Trophoblast cell (in vitro differentiated cells and primary cell): Measurements from ENCODE around the gene C3AR1.
"Not testable (repeated sequence)": the region's sequence is repeated elsewhere in the genome, so short reads cannot be mapped to it uniquely, and the experiment has no call there.

Experiments used
- DNase-seq, 2 donors: peaks; one replicate each; pipeline ENCODE4 v3.0.0-alpha.2; 2016
- H2AFZ ChIP-seq: 2 replicates; pipeline ENCODE4 v1.6.1; 2013; ENCODE audit warnings: low read length, moderate library complexity, mild to moderate bottlenecking; ENCODE audit not compliant: insufficient read depth, poor library complexity
- H2AK5ac ChIP-seq: 2 replicates; pipeline ENCODE4 v1.6.1; 2013; ENCODE audit warnings: mild to moderate bottlenecking, low read length
- H2BK120ac ChIP-seq: 2 replicates; pipeline ENCODE4 v1.6.1; 2013; ENCODE audit warnings: low read length, mild to moderate bottlenecking, moderate library complexity; ENCODE audit not compliant: insufficient read depth, poor library complexity
- H2BK12ac ChIP-seq: 2 replicates; pipeline ENCODE4 v1.6.1; 2013; ENCODE audit warnings: mild to moderate bottlenecking, low read length, moderate library complexity
- H2BK5ac ChIP-seq: 2 replicates; pipeline ENCODE4 v1.6.1; 2013; ENCODE audit warnings: low read length, low read depth, moderate library complexity, mild to moderate bottlenecking; ENCODE audit not compliant: poor library complexity
- H3K14ac ChIP-seq: 2 replicates; pipeline ENCODE4 v1.6.1; 2013; ENCODE audit warnings: mild to moderate bottlenecking, low read length
- H3K18ac ChIP-seq: 2 replicates; pipeline ENCODE4 v1.6.1; 2013; ENCODE audit warnings: mild to moderate bottlenecking, low read length
- H3K23ac ChIP-seq: 2 replicates; pipeline ENCODE4 v1.6.1; 2013; ENCODE audit warnings: low read length
- H3K27ac ChIP-seq: 2 replicates; pipeline ENCODE4 v1.5.1; 2013; ENCODE audit warnings: low read depth, mild to moderate bottlenecking, inconsistent platforms, low read length, moderate library complexity
- H3K27me3 ChIP-seq: 2 replicates; pipeline ENCODE4 v1.6.1; 2013; ENCODE audit warnings: inconsistent platforms, mild to moderate bottlenecking, low read length, moderate library complexity; ENCODE audit not compliant: insufficient read depth
- H3K36me3 ChIP-seq, 2 experiments: 1 replicate in 1 of 2; 2 replicates in 1 of 2; pipeline ENCODE4 v1.6.1; 2013; ENCODE audit warnings: low read length in 2 of 2, mild to moderate bottlenecking in 2 of 2, moderate library complexity in 1 of 2; ENCODE audit not compliant: insufficient read depth in 2 of 2, control insufficient read depth in 1 of 2
- H3K4ac ChIP-seq: 2 replicates; pipeline ENCODE4 v1.6.1; 2013; ENCODE audit warnings: low read depth, mild to moderate bottlenecking, low read length, moderate library complexity
- H3K4me1 ChIP-seq, 2 experiments: 1 replicate in 1 of 2; 2 replicates in 1 of 2; pipeline ENCODE4 v1.6.1; 2013; ENCODE audit warnings: low read length in 2 of 2, mild to moderate bottlenecking in 2 of 2, moderate library complexity in 1 of 2; ENCODE audit not compliant: insufficient read depth in 2 of 2, control insufficient read depth in 1 of 2
- H3K4me2 ChIP-seq: 2 replicates; pipeline ENCODE4 v1.6.1; 2013; ENCODE audit warnings: inconsistent platforms, mild to moderate bottlenecking, low read length, moderate library complexity
- H3K4me3 ChIP-seq: 2 replicates; pipeline ENCODE4 v1.5.1; 2013; ENCODE audit warnings: mild to moderate bottlenecking, low read depth, low read length, inconsistent platforms
- H3K79me1 ChIP-seq: one replicate; pipeline ENCODE4 v1.6.1; 2013; ENCODE audit warnings: low read length
- H3K79me2 ChIP-seq: 2 replicates; pipeline ENCODE4 v1.6.1; 2013; ENCODE audit warnings: low read length, mild to moderate bottlenecking; ENCODE audit not compliant: control insufficient read depth, insufficient read depth, poor library complexity
- H3K9ac ChIP-seq: 2 replicates; pipeline ENCODE4 v1.6.1; 2013; ENCODE audit warnings: mild to moderate bottlenecking, low read length
- H3K9me3 ChIP-seq: 2 replicates; pipeline ENCODE4 v1.6.1; 2013; ENCODE audit warnings: low read depth, mild to moderate bottlenecking, control low read depth, inconsistent platforms, low read length; ENCODE audit not compliant: insufficient read depth
- H4K12ac ChIP-seq: 2 replicates; pipeline ENCODE4 v1.6.1; 2013; ENCODE audit warnings: low read depth, mild to moderate bottlenecking, low read length, moderate library complexity
- H4K8ac ChIP-seq: 2 replicates; pipeline ENCODE4 v1.6.1; 2013; ENCODE audit warnings: low read depth, mild to moderate bottlenecking, low read length, moderate library complexity
- H4K91ac ChIP-seq: one replicate; pipeline ENCODE4 v1.6.1; 2013; ENCODE audit warnings: low read depth, mild to moderate bottlenecking, low read length, moderate library complexity
- WGBS: extraction: QIAGEN DNeasy Blood & Tissue Kit; methylation state at CpG from one replicate; pipeline ENCODE4 v1.1.7; 2013; ENCODE audit warnings: missing lambda C conversion rate; ENCODE audit not compliant: insufficient read length, insufficient coverage; ENCODE audit errors: extremely low coverage; 5-methylcytosine and 5-hydroxymethylcytosine counted together

The C3AR1 gene

GRCh38 chr12:8031017-8031416, 35.1 kb downstream of the C3AR1 start:
- not testable (repeated sequence) for H4K91ac ChIP-seq, H2AFZ ChIP-seq, H3K9me3 ChIP-seq, H3K14ac ChIP-seq, H4K8ac ChIP-seq, H3K4ac ChIP-seq, H3K4me3 ChIP-seq, DNase-seq, H3K9ac ChIP-seq, H3K23ac ChIP-seq, H3K18ac ChIP-seq, H3K36me3 ChIP-seq, H2BK5ac ChIP-seq, H2BK12ac ChIP-seq, H3K4me2 ChIP-seq, H4K12ac ChIP-seq, H3K27ac ChIP-seq, H2BK120ac ChIP-seq, H3K27me3 ChIP-seq, H2AK5ac ChIP-seq
- Histone ChIP-seq H3K79me2 (peaks cover 10% of the 10 kb centered on the region), H3K79me1 (peaks cover 19% of the 10 kb centered on the region), H3K4me1 (peaks cover 12 to 25% of the 10 kb centered on the region in 2 experiments)
- WGBS, result no CpG with 5 or more reads among the region's 23 CpGs

DNA sequence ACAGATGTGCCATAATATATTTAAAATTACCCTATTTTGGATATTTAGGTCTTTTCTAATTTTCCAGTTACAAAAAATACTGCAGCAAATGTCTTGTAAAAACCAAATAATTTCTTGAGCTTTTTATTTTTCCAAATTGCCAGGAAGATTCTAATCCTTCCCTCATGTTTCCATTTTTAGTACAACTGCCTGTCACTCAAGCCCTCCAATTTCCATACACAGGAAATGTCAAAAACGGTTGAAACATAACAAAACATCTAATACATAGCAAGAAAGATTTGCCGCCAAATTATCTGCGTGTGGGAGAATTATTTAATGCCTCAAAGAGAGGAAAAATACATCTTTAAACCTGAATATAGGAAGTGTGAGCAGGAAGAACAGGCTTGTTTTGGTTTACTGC, 36.0 kb downstream of the C3AR1 start:
- Histone ChIP-seq H3K36me3 (no peaks in the 10 kb centered on the region), H2BK120ac (no peak overlapping the region), H3K4ac (no peak overlapping the region), H4K8ac (no peak overlapping the region), H3K27ac (no peak overlapping the region), H3K18ac (no peak overlapping the region), H4K12ac (no peak overlapping the region), H3K27me3 (no peaks in the 10 kb centered on the region), H3K4me1 (peaks cover 10 to 21% of the 10 kb centered on the region in 2 experiments), H2AFZ (no peak overlapping the region), H3K9ac (no peak overlapping the region), H4K91ac (no peak overlapping the region), H2BK12ac (no peak overlapping the region), H3K9me3 (no peaks in the 10 kb centered on the region), H3K79me1 (peaks cover 19% of the 10 kb centered on the region), H2BK5ac (no peak overlapping the region), H3K79me2 (peaks cover 10% of the 10 kb centered on the region), H3K4me3 (no peak overlapping the region), H3K23ac (no peak overlapping the region), H3K4me2 (no peak overlapping the region), H3K14ac (no peak overlapping the region), H2AK5ac (no peak overlapping the region)
- DNase-seq, result no peak
- no CpG with 5 or more reads among the region's 3 CpGs for WGBS

DNA sequence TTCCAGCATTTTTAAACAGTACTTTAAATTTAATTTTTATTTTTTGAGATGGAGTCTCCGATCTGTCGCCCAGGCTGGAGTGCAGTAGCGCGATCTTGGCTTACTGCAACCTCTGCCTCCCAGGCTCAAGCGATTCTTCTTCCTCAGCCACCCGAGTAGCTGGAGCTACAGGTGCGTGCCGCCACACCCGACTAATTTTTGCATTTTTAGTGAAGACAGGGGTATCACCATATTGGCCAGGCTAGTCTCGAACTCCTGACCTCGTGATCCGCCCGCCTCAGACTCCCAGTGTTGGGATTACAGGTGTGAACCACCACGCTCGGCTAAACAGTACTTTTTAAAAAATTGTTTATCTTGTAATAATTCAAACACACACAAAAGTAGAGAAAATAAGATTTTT, 37.9 kb downstream of the C3AR1 start:
- Histone ChIP-seq H3K4me3 (no peak overlapping the region), H4K8ac (no peak overlapping the region), H2AFZ (no peak overlapping the region), H2BK5ac (no peak overlapping the region), H3K4ac (no peak overlapping the region), H2BK12ac (no peak overlapping the region), H3K14ac (no peak overlapping the region), H3K18ac (no peak overlapping the region), H3K36me3 (no peaks in the 10 kb centered on the region), H3K4me1 (peaks cover 0 to 3% of the 10 kb centered on the region in 2 experiments), H4K12ac (no peak overlapping the region), H2AK5ac (no peak overlapping the region), H3K79me1 (peaks cover 19% of the 10 kb centered on the region), H3K27ac (no peak overlapping the region), H3K9me3 (no peaks in the 10 kb centered on the region), H2BK120ac (no peak overlapping the region), H3K23ac (no peak overlapping the region), H3K9ac (no peak overlapping the region), H4K91ac (no peak overlapping the region), H3K27me3 (no peaks in the 10 kb centered on the region), H3K79me2 (peaks cover 10% of the 10 kb centered on the region), H3K4me2 (no peak overlapping the region)
- no peak for DNase-seq
- WGBS, result no CpG with 5 or more reads among the region's 15 CpGs

- H3K79me2 ChIP-seq, result peaks cover 6% of the 10 kb centered on the region
- no peak overlapping the region for H2BK120ac ChIP-seq
- H3K4me1 ChIP-seq, result peaks cover 0 to 2% of the 10 kb centered on the region in 2 experiments
- no peak overlapping the region for H2AK5ac ChIP-seq
- no CpG with 5 or more reads among the region's 5 CpGs for WGBS
- H3K9ac ChIP-seq, result no peak overlapping the region
- no peaks in the 10 kb centered on the region for H3K36me3 ChIP-seq
- H2BK5ac ChIP-seq, result no peak overlapping the region
- peak overlapping the region; percentile 70 for H4K8ac ChIP-seq
- peak overlapping the region; percentile 64 for H2BK12ac ChIP-seq
- no peak for DNase-seq
- no peak overlapping the region for H3K18ac ChIP-seq
- no peak overlapping the region for H4K91ac ChIP-seq
- no peak overlapping the region for H3K4me2 ChIP-seq
- H3K27me3 ChIP-seq, result no peaks in the 10 kb centered on the region
- H3K23ac ChIP-seq, result no peak overlapping the region
- H3K9me3 ChIP-seq, result no peaks in the 10 kb centered on the region
- H3K14ac ChIP-seq, result no peak overlapping the region
- no peak overlapping the region for H3K4me3 ChIP-seq
- no peak overlapping the region for H3K27ac ChIP-seq
- no peak overlapping the region for H3K4ac ChIP-seq
- H3K79me1 ChIP-seq, result peaks cover 15% of the 10 kb centered on the region
- no peak overlapping the region for H2AFZ ChIP-seq
- no peak overlapping the region for H4K12ac ChIP-seq
Observed at GRCh38 chr12:8027856-8028255, 38.3 kb downstream of the C3AR1 start.
